ENCODE measurements around the gene RALGAPA1. TPM values are rescaled to one million over a fixed set of nuclear protein-coding genes. Genes with fewer than 3 reads are reported as not detected.
"Not testable (repeated sequence)": the region's sequence is repeated elsewhere in the genome, so short reads cannot be mapped to it uniquely, and the experiment has no call there.

Gene RALGAPA1
- total and polyA plus RNA-seq, 2 donors (not counting 1 experiment from before 2014, with no cell fraction given), result 7.2 to 34.5 TPM

DNA sequence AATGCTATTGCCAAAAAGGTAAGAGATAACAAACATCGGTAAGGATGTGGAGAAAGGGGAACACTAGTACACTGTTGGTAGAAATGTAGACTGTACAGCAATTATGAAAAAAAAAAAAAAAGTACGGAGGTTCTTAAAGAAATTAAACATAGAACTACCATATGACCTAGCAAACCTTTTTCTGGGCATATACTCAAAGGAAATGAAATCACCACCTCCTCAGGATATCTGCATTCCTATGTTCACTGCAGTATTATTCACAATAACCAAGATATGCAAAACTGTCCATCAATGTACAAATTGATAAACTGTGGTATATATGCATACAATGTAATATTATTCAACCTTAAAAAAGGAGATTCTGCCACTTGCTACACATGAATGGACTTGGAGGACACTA is 214.5 kb downstream of the RALGAPA1 start:
- Histone ChIP-seq H3K27ac (ENCODE audit: insufficient read depth, low read length) (no peak overlapping the region), H3K4me3 (replicated peaks in 1 of 4; ENCODE audit: control extremely low read depth in 1 of 4, insufficient read depth in 1 of 4, low read depth in 3 of 4, low read length in 4 of 4) (no peak overlapping the region), H3K4me1 (ENCODE audit: control insufficient read depth, extremely low read depth, insufficient read depth, low read length) (no peaks in the 10 kb centered on the region), H3K9ac (ENCODE audit: insufficient read depth, low read length) (no peak overlapping the region), H3K4me2 (ENCODE audit: extremely low read depth, insufficient read depth, low read length) (no peak overlapping the region), H4K20me1 (ENCODE audit: control insufficient read depth, extremely low read depth, insufficient read depth, low read length) (no peaks in the 10 kb centered on the region), H3K27me3 (ENCODE audit: control insufficient read depth, insufficient read depth, low read length) (no peaks in the 10 kb centered on the region), H3K79me2 (ENCODE audit: control insufficient read depth, insufficient read depth, low read length) (no peaks in the 10 kb centered on the region), H3K9me3 (ENCODE audit: control insufficient read depth, insufficient read depth, low read depth, low read length) (no peaks in the 10 kb centered on the region), H2AFZ (ENCODE audit: low read length) (no peak overlapping the region), H3K36me3 (ENCODE audit: control insufficient read depth, insufficient read depth, low read length) (no peaks in the 10 kb centered on the region)
- peak in 1 of 2 donors; percentile 50 for DNase-seq (ENCODE audit: low read depth in 2 of 2)
- no peak for TF ChIP-seq EZH2 (IDR thresholded peaks at IDR 0.05; ENCODE audit: low read length, missing control alignments)
- TF ChIP-seq, protein P1, sequence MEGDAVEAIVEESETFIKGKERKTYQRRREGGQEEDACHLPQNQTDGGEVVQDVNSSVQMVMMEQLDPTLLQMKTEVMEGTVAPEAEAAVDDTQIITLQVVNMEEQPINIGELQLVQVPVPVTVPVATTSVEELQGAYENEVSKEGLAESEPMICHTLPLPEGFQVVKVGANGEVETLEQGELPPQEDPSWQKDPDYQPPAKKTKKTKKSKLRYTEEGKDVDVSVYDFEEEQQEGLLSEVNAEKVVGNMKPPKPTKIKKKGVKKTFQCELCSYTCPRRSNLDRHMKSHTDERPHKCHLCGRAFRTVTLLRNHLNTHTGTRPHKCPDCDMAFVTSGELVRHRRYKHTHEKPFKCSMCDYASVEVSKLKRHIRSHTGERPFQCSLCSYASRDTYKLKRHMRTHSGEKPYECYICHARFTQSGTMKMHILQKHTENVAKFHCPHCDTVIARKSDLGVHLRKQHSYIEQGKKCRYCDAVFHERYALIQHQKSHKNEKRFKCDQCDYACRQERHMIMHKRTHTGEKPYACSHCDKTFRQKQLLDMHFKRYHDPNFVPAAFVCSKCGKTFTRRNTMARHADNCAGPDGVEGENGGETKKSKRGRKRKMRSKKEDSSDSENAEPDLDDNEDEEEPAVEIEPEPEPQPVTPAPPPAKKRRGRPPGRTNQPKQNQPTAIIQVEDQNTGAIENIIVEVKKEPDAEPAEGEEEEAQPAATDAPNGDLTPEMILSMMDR (conservative IDR thresholded peaks at IDR 0.05 in 1 of 2, IDR thresholded peaks at IDR 0.05 in 1 of 2; ENCODE audit: low read depth in 1 of 2, low read length in 2 of 2), result no peak

DNA sequence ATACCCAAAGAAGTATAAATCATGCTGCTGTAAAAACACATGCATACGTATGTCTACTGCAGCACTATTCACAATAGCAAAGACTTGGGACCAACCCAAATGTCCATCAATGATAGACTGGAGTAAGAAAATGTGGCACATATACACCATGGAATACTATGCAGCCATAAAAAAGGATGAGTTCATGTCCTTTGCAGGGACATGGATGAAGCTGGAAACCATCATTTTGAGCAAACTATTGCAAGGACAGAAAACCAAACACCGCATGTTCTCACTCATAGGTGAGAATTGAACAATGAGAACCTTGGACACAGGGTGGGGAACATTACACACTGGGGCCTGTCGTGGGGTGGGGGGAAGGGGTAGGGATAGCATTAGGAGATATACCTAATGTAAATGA is 221.7 kb downstream of the RALGAPA1 start:
- DNase-seq (ENCODE audit: low read depth in 2 of 2); H2AFZ ChIP-seq (ENCODE audit: low read length); H3K27ac ChIP-seq (ENCODE audit: insufficient read depth, low read length); H3K4me2 ChIP-seq (ENCODE audit: extremely low read depth, insufficient read depth, low read length); H3K9me3 ChIP-seq (ENCODE audit: control insufficient read depth, insufficient read depth, low read depth, low read length); H3K4me1 ChIP-seq (ENCODE audit: control insufficient read depth, extremely low read depth, insufficient read depth, low read length); H3K36me3 ChIP-seq (ENCODE audit: control insufficient read depth, insufficient read depth, low read length); H3K9ac ChIP-seq (ENCODE audit: insufficient read depth, low read length); H4K20me1 ChIP-seq (ENCODE audit: control insufficient read depth, extremely low read depth, insufficient read depth, low read length); H3K4me3 ChIP-seq (replicated peaks in 1 of 4; ENCODE audit: control extremely low read depth in 1 of 4, insufficient read depth in 1 of 4, low read depth in 3 of 4, low read length in 4 of 4); H3K27me3 ChIP-seq (ENCODE audit: control insufficient read depth, insufficient read depth, low read length); H3K79me2 ChIP-seq (ENCODE audit: control insufficient read depth, insufficient read depth, low read length): not testable (repeated sequence)

DNA sequence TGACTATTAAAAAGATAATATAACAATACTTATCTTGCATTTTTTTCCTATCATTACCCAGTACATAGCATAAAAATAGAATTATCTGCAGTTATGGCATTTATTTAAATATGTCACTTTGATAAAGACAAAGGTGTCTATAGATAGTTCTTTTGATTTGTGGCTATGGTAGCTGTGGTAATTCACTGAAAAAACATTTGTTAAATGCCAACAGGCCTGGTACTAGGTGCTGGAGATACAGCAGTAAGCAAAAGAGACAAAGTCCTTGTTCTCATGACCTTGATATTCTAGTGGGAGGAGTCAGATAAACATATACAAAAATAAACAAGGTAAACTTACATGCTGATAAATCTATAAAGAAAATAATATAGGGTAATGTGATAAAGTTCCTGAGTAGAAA is 230.5 kb downstream of the RALGAPA1 start:
- Histone ChIP-seq H3K36me3 (ENCODE audit: control insufficient read depth, insufficient read depth, low read length) (no peaks in the 10 kb centered on the region), H3K4me3 (replicated peaks in 1 of 4; ENCODE audit: control extremely low read depth in 1 of 4, insufficient read depth in 1 of 4, low read depth in 3 of 4, low read length in 4 of 4) (no peak overlapping the region), H3K9me3 (ENCODE audit: control insufficient read depth, insufficient read depth, low read depth, low read length) (no peaks in the 10 kb centered on the region), H3K4me2 (ENCODE audit: extremely low read depth, insufficient read depth, low read length) (no peak overlapping the region), H3K27me3 (ENCODE audit: control insufficient read depth, insufficient read depth, low read length) (no peaks in the 10 kb centered on the region), H3K4me1 (ENCODE audit: control insufficient read depth, extremely low read depth, insufficient read depth, low read length) (no peaks in the 10 kb centered on the region), H2AFZ (ENCODE audit: low read length) (no peak overlapping the region), H4K20me1 (ENCODE audit: control insufficient read depth, extremely low read depth, insufficient read depth, low read length) (no peaks in the 10 kb centered on the region), H3K79me2 (ENCODE audit: control insufficient read depth, insufficient read depth, low read length) (no peaks in the 10 kb centered on the region), H3K9ac (ENCODE audit: insufficient read depth, low read length) (no peak overlapping the region), H3K27ac (ENCODE audit: insufficient read depth, low read length) (no peak overlapping the region)
- DNase-seq (ENCODE audit: low read depth in 2 of 2), result no peak
- TF ChIP-seq, protein P1 (conservative IDR thresholded peaks at IDR 0.05 in 1 of 2, IDR thresholded peaks at IDR 0.05 in 1 of 2; ENCODE audit: low read depth in 1 of 2, low read length in 2 of 2), result no peak
- TF ChIP-seq EZH2 (IDR thresholded peaks at IDR 0.05; ENCODE audit: low read length, missing control alignments), result no peak

Data from fibroblast of lung (primary cell).